A172 (cell line): Measurements from ENCODE around the gene PRUNE2. TPM values are rescaled to one million over a fixed set of nuclear protein-coding genes. Genes with fewer than 3 reads are reported as not detected.
A peak's percentile ranks its signal among the peaks of the same experiment; 100 is the strongest.
"Not testable (repeated sequence)": the region's sequence is repeated elsewhere in the genome, so short reads cannot be mapped to it uniquely, and the experiment has no call there.

Experiments
- DNase-seq: peaks from one replicate; pipeline ENCODE4 v3.0.0-alpha.2; 2015; ENCODE audit warnings: low spot score
- total RNA-seq: library from RNA; depleted of rRNA; stranded (reverse); fragments of >200 nt; shearing (Covaris generic); gene quantifications from 2 replicates; pipeline ENCODE4 v1.2.3, GENCODE V29; 2014; rRNA removed

PRUNE2 gene, protein sequence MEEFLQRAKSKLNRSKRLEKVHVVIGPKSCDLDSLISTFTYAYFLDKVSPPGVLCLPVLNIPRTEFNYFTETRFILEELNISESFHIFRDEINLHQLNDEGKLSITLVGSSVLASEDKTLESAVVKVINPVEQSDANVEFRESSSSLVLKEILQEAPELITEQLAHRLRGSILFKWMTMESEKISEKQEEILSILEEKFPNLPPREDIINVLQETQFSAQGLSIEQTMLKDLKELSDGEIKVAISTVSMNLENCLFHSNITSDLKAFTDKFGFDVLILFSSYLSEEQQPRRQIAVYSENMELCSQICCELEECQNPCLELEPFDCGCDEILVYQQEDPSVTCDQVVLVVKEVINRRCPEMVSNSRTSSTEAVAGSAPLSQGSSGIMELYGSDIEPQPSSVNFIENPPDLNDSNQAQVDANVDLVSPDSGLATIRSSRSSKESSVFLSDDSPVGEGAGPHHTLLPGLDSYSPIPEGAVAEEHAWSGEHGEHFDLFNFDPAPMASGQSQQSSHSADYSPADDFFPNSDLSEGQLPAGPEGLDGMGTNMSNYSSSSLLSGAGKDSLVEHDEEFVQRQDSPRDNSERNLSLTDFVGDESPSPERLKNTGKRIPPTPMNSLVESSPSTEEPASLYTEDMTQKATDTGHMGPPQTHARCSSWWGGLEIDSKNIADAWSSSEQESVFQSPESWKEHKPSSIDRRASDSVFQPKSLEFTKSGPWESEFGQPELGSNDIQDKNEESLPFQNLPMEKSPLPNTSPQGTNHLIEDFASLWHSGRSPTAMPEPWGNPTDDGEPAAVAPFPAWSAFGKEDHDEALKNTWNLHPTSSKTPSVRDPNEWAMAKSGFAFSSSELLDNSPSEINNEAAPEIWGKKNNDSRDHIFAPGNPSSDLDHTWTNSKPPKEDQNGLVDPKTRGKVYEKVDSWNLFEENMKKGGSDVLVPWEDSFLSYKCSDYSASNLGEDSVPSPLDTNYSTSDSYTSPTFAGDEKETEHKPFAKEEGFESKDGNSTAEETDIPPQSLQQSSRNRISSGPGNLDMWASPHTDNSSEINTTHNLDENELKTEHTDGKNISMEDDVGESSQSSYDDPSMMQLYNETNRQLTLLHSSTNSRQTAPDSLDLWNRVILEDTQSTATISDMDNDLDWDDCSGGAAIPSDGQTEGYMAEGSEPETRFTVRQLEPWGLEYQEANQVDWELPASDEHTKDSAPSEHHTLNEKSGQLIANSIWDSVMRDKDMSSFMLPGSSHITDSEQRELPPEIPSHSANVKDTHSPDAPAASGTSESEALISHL (N-terminal part only)
- total RNA-seq = 3.6 and 9.3 TPM in 2 replicates

- peak; percentile 75 for DNase-seq
Observed at GRCh38 chr9:76905791-76906646, at the start of gene PRUNE2. Gene PRUNE2, minus strand, starts transcription at chr9:76906114. Its CDS starts 151 bp downstream, at chr9:76905963.

DNA sequence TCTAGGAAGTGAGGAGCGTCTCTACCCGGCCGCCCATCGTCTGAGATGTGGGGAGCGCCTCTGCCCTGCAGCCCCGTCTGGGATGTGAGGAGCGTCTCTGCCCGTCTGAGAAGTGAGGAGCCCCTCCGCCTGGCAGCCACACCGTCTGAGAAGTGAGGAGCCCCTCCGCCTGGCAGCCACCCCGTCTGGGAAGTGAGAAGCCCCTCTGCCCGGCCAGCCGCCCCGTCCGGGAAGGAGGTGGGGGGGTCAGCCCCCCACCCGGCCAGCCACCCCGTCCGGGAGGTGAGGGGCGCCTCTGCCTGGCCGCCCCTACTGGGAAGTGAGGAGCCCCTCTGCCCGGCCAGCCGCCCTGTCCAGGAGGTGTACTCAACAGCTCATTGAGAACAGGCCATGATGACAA is 49.5 kb upstream of the PRUNE2 start:
- not testable (repeated sequence) for DNase-seq

DNA sequence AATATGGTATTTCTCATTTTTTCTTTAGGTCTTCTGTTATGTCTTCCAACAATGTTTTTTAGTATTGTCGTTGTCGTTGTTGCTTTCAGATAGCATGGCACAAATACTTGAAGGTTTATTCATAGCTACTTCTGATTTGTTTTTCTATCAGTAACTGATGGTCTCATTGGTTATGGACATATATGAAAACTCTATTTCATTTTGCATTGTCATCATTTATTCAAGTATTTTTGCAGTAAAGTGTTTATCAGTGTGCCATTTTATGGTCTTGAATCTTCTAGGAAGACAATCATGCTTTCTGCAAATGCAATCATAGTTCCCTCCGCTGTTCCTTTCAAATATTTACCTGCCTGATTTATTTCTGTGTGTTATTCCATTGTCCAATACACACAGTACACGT is 44.0 kb upstream of the PRUNE2 start:
- no peak for DNase-seq

DNA sequence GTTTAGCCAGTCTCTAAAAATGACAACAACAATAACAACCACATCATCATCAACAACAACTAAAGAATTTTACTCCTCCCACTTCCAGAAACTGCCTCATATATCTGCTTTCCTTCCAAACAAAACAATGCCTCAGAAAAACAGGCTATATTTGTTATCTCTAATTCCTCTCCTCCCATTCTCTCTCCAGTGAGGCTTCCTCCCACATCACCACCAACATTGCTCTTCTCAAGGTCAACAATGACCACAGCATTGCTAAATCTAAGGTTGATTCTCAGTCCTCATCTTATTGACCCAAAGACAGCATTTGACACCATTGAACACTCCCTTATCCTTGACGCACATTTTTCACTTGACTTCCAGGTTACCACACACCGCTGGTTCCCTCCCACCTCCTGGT is 38.1 kb upstream of the PRUNE2 start:
- no peak for DNase-seq

- DNase-seq = no peak
Observed at GRCh38 chr9:76943054-76943453, 37.1 kb upstream of the PRUNE2 start.

- DNase-seq = no peak
Observed at GRCh38 chr9:76932757-76933156, 26.8 kb upstream of the PRUNE2 start.

DNA sequence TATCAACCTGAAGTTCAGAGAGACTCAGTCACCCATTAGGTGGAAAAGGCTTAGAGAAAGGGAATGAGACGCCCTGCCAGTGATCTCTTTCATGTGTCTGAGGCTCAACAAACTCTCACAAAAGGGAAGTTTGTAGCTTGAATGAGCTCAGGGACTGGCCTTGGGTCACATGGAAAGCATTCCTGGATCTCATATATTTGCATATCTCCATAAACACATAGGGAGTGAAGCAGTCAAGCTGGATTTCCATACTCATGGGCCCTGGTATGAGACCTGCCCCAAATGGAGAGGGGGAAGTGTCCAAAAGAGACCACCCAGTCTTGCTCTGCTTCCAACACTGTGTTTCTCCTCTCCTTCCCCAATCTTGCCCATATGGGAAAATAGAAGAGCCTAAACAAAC is 26.4 kb upstream of the PRUNE2 start:
- no peak for DNase-seq

DNA sequence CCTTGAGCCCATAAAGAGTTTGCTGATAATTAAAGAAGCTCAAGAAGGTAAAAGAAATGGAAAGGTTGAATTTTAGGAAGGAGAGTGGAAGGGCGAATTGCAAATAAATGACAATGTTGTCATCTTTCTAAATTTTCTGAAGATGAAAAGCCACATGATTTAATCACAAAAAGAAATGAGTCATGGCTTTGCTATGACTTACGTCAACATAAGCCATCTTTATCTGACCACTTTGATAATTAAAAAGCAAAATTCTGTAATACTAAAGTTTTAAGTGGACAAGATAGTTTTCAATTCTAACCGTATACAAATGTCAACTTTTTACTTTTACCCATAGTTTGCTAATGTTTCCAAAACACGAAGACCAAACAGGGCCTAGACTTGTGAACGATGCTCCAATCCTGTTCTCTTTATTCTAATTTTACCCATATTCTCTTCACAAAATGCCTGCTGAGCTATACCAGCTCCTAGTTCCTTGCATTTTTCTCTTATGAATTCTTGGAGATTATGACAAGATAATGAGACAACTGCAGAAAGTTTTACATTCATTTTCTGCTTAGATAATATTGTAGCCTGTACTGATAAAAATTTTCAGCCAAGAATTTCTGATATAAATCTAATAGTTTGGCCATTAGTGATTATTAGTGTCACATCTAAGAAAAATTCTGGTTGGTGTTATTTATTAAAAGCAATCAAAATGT is 21.8 kb upstream of the PRUNE2 start:
- peak; percentile 59 for DNase-seq

DNA sequence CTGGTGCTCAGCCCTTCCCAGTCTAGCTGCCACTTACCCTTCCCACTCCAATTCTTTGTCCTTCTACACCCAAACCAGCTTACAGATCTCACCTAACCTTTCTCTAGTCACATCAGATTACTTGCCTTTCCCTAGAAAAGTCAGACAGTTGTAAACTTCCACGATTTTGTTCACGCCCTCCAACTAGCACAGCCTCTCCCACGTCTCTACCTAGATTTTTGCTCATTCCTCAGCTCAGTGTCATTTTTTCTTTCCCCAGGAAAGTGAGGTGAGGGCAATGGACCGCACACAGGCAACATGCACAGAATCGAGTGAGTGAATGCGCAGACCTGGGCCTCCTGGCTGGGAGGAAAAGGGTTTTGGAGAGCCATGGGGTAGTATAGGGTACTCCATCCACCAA is 20.9 kb upstream of the PRUNE2 start:
- no peak for DNase-seq

DNA sequence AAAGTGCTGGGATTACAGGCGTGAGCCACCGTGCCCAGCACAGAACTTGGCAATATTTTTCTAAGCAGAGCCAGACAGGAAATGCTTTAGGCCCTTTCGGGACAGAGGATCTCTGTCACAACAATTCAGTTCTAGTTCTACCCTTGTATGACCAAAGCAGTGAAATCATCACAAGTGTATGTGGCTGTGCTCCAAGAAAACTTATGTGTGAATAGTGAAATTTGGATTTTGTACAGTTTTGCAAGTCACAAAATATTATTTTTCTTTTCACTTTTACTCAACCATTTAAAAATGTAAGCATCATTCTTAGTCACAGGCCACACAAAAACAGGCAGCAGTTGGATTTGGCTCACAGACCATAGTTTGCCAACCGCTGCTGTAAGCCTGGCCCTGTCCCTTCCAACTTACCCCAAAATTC is 20.4 kb upstream of the PRUNE2 start:
- DNase-seq = peak; percentile 83

DNA sequence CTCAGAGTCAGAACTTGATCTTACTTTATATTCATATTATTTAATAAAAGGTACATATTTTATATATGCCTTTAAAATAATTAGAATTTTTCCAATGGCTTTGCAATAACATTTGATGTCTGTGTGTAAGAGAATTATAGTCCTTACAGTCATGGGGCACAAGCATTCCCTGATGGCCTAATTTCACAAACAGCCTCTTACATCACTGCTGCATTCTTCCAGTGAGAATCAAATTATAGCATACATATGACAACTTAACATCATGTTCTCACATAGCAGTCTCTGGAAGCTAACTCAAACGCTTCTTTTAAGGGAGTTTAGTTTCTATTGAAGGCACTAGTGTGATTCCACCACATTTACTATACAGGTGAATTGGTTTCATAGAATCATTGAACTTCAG is 15.3 kb upstream of the PRUNE2 start:
- no peak for DNase-seq

DNA sequence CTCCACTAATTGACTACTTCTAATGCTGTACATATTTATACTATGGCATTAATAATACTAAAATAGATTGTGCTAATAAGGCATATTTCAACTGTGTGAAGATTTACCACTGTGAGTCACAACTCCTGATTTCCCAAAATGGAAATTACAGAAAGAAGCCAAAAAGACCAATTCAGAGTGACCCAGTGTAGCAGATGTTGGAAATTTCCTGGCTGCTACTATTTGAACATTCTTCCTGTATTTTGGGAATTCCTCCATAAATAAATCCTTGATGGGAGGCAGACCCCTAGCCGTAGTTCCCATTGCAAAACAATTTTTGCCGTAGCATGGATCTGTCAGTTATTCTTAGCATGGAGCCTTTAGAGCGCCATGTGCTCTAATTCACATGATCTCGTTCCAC is 11.4 kb upstream of the PRUNE2 start:
- no peak for DNase-seq

DNA sequence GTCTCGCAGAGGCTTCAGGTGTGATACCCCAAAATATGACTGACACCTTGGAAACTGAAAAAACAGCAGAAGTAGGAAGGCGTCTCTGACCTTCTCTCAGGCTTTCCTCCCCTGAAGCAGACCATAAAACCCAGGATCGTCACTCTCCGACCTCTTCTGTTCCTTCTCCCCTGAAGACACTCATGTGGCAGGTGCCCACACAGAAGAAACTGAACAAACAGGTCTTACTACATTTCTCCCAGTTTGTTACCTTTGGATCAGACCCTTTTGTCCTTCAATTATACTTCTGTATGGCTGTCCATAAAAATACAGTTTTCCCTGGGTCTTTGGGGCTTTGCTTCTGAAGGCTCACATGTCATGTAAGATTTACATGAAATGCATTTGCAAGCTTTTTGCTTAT is 10.3 kb upstream of the PRUNE2 start:
- no peak for DNase-seq

- no peak for DNase-seq
Observed at GRCh38 chr9:76913467-76913866, 7.6 kb upstream of the PRUNE2 start.

GRCh38 chr9:76912636-76913275 is 6.8 kb upstream of the PRUNE2 start:
- DNase-seq = peak; percentile 91

- peak; percentile 34 for DNase-seq
Observed at GRCh38 chr9:76911971-76912370, 6.1 kb upstream of the PRUNE2 start.

DNA sequence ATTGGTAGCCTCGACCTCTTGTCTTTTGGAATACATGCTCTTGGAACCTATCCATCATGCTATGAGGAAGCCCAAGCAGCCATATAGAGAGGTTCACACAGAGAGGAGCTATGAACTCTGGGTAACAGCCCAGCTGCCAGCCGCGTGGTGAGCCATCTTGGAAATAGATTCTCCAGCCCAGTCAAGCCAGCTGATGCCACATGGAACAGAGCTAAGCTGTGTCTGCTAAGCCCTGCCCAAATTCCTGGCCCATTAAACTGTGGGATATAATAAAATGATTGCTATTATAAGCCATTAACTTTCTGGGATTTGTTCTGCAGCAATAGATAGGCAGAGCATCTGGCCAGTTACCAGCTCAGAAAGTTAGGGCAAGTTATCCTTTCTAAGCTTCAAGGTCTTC is 4.9 kb upstream of the PRUNE2 start:
- no peak for DNase-seq

DNA sequence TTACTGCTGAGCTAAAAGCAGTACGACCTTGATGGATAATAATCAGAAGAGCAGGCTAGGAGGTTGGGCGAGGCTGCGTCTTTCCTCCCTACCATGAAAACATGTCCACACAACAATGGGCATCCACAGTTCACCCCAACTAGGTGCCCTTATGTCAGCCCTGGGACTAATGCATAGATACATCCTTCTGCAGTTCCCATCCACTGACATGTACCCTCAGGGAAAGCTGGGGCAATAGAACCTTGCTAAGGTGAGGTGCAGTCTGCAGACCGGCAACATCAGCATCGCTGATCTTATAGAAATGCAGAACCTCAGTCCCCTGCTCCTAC is 697 bp upstream of the PRUNE2 start:
- DNase-seq = no peak

- no peak for DNase-seq
Observed at GRCh38 chr9:76904661-76905457, 1.1 kb downstream of the PRUNE2 start.
